Neural progenitor cell (in vitro differentiated cells): ENCODE results near the gene SCN2A. TPM values are rescaled to one million over a fixed set of nuclear protein-coding genes. Genes with fewer than 3 reads are reported as not detected.

Experiments used
- DNase-seq: peaks from one replicate; pipeline ENCODE4 v3.0.0-alpha.2; 2016; ENCODE audit warnings: low spot score
- H2AFZ ChIP-seq: fragments of 200-600 bp; sonication (generic); replicated peaks from 2 replicates; pipeline ENCODE4 v1.6.1; 2016; ENCODE audit warnings: antibody characterized with exemption
- H3F3A ChIP-seq: fragments of 200-600 bp; sonication (generic); 2 replicates; pipeline ENCODE4 v1.6.1; 2016; ENCODE audit warnings: antibody characterized with exemption, low read depth
- H3K27ac ChIP-seq: fragments of 200-600 bp; sonication (generic); 2 replicates; pipeline ENCODE4 v1.5.1; 2016; ENCODE audit warnings: mild to moderate bottlenecking
- H3K27me3 ChIP-seq: fragments of 200-600 bp; sonication (generic); 2 replicates; pipeline ENCODE4 v1.6.1; 2016; ENCODE audit warnings: mild to moderate bottlenecking, moderate library complexity
- H3K36me3 ChIP-seq: fragments of 200-600 bp; sonication (generic); 2 replicates; pipeline ENCODE4 v1.5.1; 2016
- H3K4me1 ChIP-seq: fragments of 200-600 bp; sonication (generic); 2 replicates; pipeline ENCODE4 v1.6.1; 2016; ENCODE audit warnings: mixed run types
- H3K4me2 ChIP-seq: fragments of 200-600 bp; sonication (generic); 2 replicates; pipeline ENCODE4 v1.6.1; 2016
- H3K4me3 ChIP-seq: fragments of 200-600 bp; sonication (generic); 2 replicates; pipeline ENCODE4 v1.5.1; 2016
- H3K79me2 ChIP-seq: fragments of 200-600 bp; sonication (generic); 2 replicates; pipeline ENCODE4 v1.6.1; 2016; ENCODE audit warnings: low read depth
- H3K9ac ChIP-seq: fragments of 200-600 bp; sonication (generic); 2 replicates; pipeline ENCODE4 v1.6.1; 2016
- H3K9me3 ChIP-seq: fragments of 200-600 bp; sonication (generic); 2 replicates; pipeline ENCODE4 v1.5.1; 2016; ENCODE audit warnings: low read depth
- H4K20me1 ChIP-seq: fragments of 200-600 bp; sonication (generic); 2 replicates; pipeline ENCODE4 v1.6.1; 2016; ENCODE audit warnings: low read depth
- H3K27ac Mint-ChIP-seq: 3 replicates; pipeline ENCODE4 v1.8.0; 2021; ENCODE audit warnings: mixed read lengths
- H3K27me3 Mint-ChIP-seq: 2 replicates; pipeline ENCODE4 v1.8.0; 2022; ENCODE audit warnings: low read depth, mild to moderate bottlenecking, inconsistent platforms, moderate library complexity, mixed read lengths; ENCODE audit not compliant: insufficient read depth
- H3K36me3 Mint-ChIP-seq: 3 replicates; pipeline ENCODE4 v1.8.0; 2021; ENCODE audit warnings: mixed read lengths
- H3K4me1 Mint-ChIP-seq: 3 replicates; pipeline ENCODE4 v1.8.0; 2021; ENCODE audit warnings: mixed read lengths
- H3K4me3 Mint-ChIP-seq: 3 replicates; pipeline ENCODE4 v1.8.0; 2021; ENCODE audit warnings: mild to moderate bottlenecking, moderate library complexity, mixed read lengths
- H3K9me3 Mint-ChIP-seq: 3 replicates; pipeline ENCODE4 v1.8.0; 2020; ENCODE audit warnings: mixed read lengths
- EZH2 ChIP-seq: fragments of 200-600 bp; sonication (generic); IDR thresholded peaks from 2 replicates; pipeline ENCODE4 v1.6.1; 2017; ENCODE audit warnings: antibody characterized with exemption, mild to moderate bottlenecking, moderate library complexity
- EZH2phosphoT487 ChIP-seq: fragments of 200-600 bp; sonication (generic); IDR thresholded peaks from 2 replicates; pipeline ENCODE4 v1.6.1; 2017; ENCODE audit warnings: antibody characterized with exemption
- total RNA-seq: library from RNA; depleted of rRNA; stranded (reverse); fragments of >200 nt; gene quantifications from 2 replicates; pipeline ENCODE4 v1.2.3, GENCODE V29; 2015; ENCODE audit warnings: low replicate concordance
- TF ChIP-seq, protein P1 (sequence below): fragments of 200-600 bp; sonication (generic); IDR thresholded peaks from 2 replicates; pipeline ENCODE4 v1.5.1; 2017; ENCODE audit warnings: antibody characterized with exemption, mild to moderate bottlenecking

The SCN2A gene
- total RNA-seq, 1 donor from 2014 or later: 0.30 TPM

DNA sequence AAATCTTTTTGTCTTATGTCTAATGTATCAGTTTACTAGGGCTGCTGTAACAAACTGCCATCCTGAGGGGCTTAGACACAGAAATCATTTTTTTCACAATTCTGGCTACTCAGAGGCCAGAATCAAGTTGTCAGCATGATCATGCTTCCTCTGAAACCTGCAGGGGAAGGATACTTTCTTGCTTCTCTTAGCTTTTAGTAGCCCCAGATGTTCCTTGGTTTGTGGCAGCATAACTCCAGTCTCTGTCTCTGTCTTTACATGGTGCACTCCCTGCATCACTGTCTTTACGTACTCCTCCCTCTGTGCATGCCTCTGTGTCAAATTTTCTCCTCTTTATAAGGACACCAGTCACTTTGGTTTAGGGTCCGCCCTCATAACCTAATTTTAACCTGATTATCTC, 33.3 kb upstream of the SCN2A start:
- H3K27ac ChIP-seq: no peak overlapping the region
- DNase-seq: no peak
- no peaks in the 10 kb centered on the region for H3K9me3 ChIP-seq
- H3K36me3 ChIP-seq: no peaks in the 10 kb centered on the region
- H3K79me2 ChIP-seq: no peaks in the 10 kb centered on the region
- peaks cover 3% of the 10 kb centered on the region for H3K4me1 Mint-ChIP-seq
- H4K20me1 ChIP-seq: no peaks in the 10 kb centered on the region
- H2AFZ ChIP-seq: no peak overlapping the region
- no peak overlapping the region for H3K27ac Mint-ChIP-seq
- H3K4me3 ChIP-seq: no peak overlapping the region
- no peak overlapping the region for H3K4me2 ChIP-seq
- no peaks in the 10 kb centered on the region for H3K27me3 ChIP-seq
- TF ChIP-seq, protein P1, sequence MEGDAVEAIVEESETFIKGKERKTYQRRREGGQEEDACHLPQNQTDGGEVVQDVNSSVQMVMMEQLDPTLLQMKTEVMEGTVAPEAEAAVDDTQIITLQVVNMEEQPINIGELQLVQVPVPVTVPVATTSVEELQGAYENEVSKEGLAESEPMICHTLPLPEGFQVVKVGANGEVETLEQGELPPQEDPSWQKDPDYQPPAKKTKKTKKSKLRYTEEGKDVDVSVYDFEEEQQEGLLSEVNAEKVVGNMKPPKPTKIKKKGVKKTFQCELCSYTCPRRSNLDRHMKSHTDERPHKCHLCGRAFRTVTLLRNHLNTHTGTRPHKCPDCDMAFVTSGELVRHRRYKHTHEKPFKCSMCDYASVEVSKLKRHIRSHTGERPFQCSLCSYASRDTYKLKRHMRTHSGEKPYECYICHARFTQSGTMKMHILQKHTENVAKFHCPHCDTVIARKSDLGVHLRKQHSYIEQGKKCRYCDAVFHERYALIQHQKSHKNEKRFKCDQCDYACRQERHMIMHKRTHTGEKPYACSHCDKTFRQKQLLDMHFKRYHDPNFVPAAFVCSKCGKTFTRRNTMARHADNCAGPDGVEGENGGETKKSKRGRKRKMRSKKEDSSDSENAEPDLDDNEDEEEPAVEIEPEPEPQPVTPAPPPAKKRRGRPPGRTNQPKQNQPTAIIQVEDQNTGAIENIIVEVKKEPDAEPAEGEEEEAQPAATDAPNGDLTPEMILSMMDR: no peak
- TF ChIP-seq EZH2phosphoT487: no peak
- TF ChIP-seq EZH2: no peak
- H3K4me3 Mint-ChIP-seq: no peak overlapping the region
- H3K36me3 Mint-ChIP-seq: no peaks in the 10 kb centered on the region
- H3K9ac ChIP-seq: no peak overlapping the region
- H3K4me1 ChIP-seq: peaks cover 7% of the 10 kb centered on the region
- no peaks in the 10 kb centered on the region for H3F3A ChIP-seq
- no peaks in the 10 kb centered on the region for H3K9me3 Mint-ChIP-seq
- H3K27me3 Mint-ChIP-seq: no peaks in the 10 kb centered on the region

DNA sequence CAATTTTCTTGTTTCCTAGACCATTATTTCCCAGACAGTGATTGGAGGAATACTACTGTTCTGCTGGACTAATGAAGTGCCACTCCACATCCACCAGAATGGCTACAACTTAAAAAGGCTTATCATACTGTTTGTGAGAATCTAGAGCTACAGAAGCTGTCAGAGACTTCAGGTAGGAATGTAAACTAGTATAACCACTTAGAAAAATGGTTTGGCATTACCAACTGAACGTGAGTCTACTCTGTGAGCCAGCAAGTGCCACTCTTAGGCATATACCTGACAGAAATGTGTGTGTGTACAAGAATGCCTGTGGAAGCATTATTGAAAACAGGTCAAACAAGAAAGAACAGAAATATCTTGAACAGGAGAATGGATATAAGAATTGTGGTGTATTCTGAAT, 31.1 kb upstream of the SCN2A start:
- H3K27ac ChIP-seq: no peak overlapping the region
- H3K4me1 ChIP-seq: peaks cover 7% of the 10 kb centered on the region
- Mint-ChIP-seq H3K9me3 (no peaks in the 10 kb centered on the region), H3K27me3 (no peaks in the 10 kb centered on the region), H3K27ac (no peak overlapping the region), H3K4me1 (peaks cover 3% of the 10 kb centered on the region), H3K4me3 (no peak overlapping the region), H3K36me3 (no peaks in the 10 kb centered on the region)
- no peak overlapping the region for H3K4me2 ChIP-seq
- H3K9ac ChIP-seq: no peak overlapping the region
- H2AFZ ChIP-seq: no peak overlapping the region
- H3K9me3 ChIP-seq: no peaks in the 10 kb centered on the region
- H4K20me1 ChIP-seq: no peaks in the 10 kb centered on the region
- TF ChIP-seq EZH2phosphoT487 (no peak), EZH2 (no peak)
- H3K79me2 ChIP-seq: no peaks in the 10 kb centered on the region
- H3K36me3 ChIP-seq: no peaks in the 10 kb centered on the region
- no peak for DNase-seq
- H3F3A ChIP-seq: no peaks in the 10 kb centered on the region
- no peak overlapping the region for H3K4me3 ChIP-seq
- H3K27me3 ChIP-seq: no peaks in the 10 kb centered on the region

DNA sequence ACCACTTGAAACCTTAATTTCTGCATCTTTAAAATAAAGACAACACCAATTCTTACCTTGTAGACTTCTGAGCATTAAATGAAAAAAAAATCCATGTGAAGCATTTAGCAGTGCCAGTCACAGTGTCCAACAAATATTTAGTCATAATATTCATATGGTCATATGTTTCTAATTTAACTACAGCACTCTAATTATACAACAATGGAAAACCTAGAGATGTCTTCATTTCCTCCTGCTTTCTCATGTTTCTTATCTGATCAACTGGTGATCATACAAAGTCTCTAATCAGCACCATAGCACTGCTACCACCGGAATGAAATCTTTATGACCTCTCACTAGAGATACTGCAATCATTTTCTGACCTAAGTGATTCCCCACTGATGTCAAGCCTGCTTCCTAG, 25.1 kb upstream of the SCN2A start:
- no peaks in the 10 kb centered on the region for H3K36me3 ChIP-seq
- H3K4me3 ChIP-seq: no peak overlapping the region
- H3K9me3 ChIP-seq: no peaks in the 10 kb centered on the region
- no peak for DNase-seq
- no peak overlapping the region for H3K27ac ChIP-seq
- no peak for TF ChIP-seq EZH2phosphoT487
- TF ChIP-seq, protein P1: no peak
- TF ChIP-seq EZH2: no peak
- no peaks in the 10 kb centered on the region for H3K4me1 ChIP-seq
- H3K79me2 ChIP-seq: no peaks in the 10 kb centered on the region
- Mint-ChIP-seq H3K9me3 (no peaks in the 10 kb centered on the region), H3K36me3 (no peaks in the 10 kb centered on the region), H3K4me3 (no peak overlapping the region), H3K27me3 (no peaks in the 10 kb centered on the region), H3K27ac (no peak overlapping the region), H3K4me1 (no peaks in the 10 kb centered on the region)
- no peaks in the 10 kb centered on the region for H4K20me1 ChIP-seq
- H3K9ac ChIP-seq: no peak overlapping the region
- H3K4me2 ChIP-seq: no peak overlapping the region
- no peaks in the 10 kb centered on the region for H3F3A ChIP-seq
- H2AFZ ChIP-seq: no peak overlapping the region
- no peaks in the 10 kb centered on the region for H3K27me3 ChIP-seq

DNA sequence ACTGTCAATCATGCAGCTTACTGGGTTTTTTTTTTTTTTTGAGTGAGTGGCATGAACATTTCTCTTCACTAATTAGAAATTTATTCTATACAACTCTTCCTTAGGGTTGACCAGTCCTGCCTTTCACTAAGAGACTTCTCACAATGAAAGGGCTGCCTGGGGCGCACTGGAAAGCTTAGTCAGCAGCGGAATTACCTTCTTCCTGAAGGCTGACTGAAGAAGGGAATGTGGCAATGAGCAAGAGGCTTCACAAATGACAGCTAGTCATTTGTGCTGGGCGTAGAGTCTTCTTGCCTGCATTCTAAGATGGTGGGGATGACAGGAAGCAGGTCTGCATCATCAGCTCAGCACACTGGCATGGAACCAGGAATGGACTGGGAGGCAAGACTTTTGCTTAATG, 19.7 kb upstream of the SCN2A start:
- DNase-seq: peak; percentile 34
- Histone ChIP-seq H3K4me3 (no peak overlapping the region), H2AFZ (no peak overlapping the region), H3K27me3 (no peaks in the 10 kb centered on the region), H3K36me3 (no peaks in the 10 kb centered on the region), H3K27ac (no peak overlapping the region), H3F3A (no peaks in the 10 kb centered on the region), H3K4me1 (no peaks in the 10 kb centered on the region), H3K79me2 (no peaks in the 10 kb centered on the region), H3K9ac (no peak overlapping the region), H3K4me2 (no peak overlapping the region), H3K9me3 (no peaks in the 10 kb centered on the region), H4K20me1 (no peaks in the 10 kb centered on the region)
- TF ChIP-seq, protein P1: no peak
- TF ChIP-seq EZH2phosphoT487: no peak
- TF ChIP-seq EZH2: no peak
- H3K36me3 Mint-ChIP-seq: no peaks in the 10 kb centered on the region
- H3K27me3 Mint-ChIP-seq: no peaks in the 10 kb centered on the region
- H3K4me3 Mint-ChIP-seq: no peak overlapping the region
- no peaks in the 10 kb centered on the region for H3K9me3 Mint-ChIP-seq
- H3K4me1 Mint-ChIP-seq: no peaks in the 10 kb centered on the region
- H3K27ac Mint-ChIP-seq: no peak overlapping the region
